PC-3 (cell line): ENCODE data around the gene ARHGEF38.

Experiments used
- CTCF ChIP-seq: fragments of 300-600 bp; sonication (generic); conservative IDR thresholded peaks from 2 replicates; pipeline ENCODE4 v1.5.1; 2017; ENCODE audit warnings: antibody characterized with exemption, low read depth, mild to moderate bottlenecking, low read length
- EZH2phosphoT487 ChIP-seq: fragments of 300-600 bp; sonication (generic); IDR thresholded peaks from 2 replicates; pipeline ENCODE4 v1.6.1; 2018; ENCODE audit warnings: mild to moderate bottlenecking, antibody characterized with exemption, low read length, borderline replicate concordance

GRCh38 chr4:105710012-105710600 is 157.7 kb downstream of the ARHGEF38 start:
- no peak for TF ChIP-seq EZH2phosphoT487
- TF ChIP-seq CTCF = no peak
